Esophagus (tissue), 2 donors: ENCODE data around the gene CFAP300. TPM values are rescaled to one million over a fixed set of nuclear protein-coding genes. Genes with fewer than 3 reads are reported as not detected.
A peak's percentile ranks its signal among the peaks of the same experiment; 100 is the strongest.

Experiments used
- H3K27ac ChIP-seq, 2 donors: one replicate each; pipeline ENCODE4 v1.5.1; 2013; ENCODE audit warnings: low read depth in 2 of 2, mild to moderate bottlenecking in 2 of 2, inconsistent platforms in 1 of 2, low read length in 1 of 2, moderate library complexity in 1 of 2
- H3K27me3 ChIP-seq, 2 donors: one replicate each; pipeline ENCODE4 v1.6.1; 2013; ENCODE audit warnings: low read length in 2 of 2, control low read depth in 1 of 2, mild to moderate bottlenecking in 1 of 2; ENCODE audit not compliant: insufficient read depth in 2 of 2, control insufficient read depth in 1 of 2
- H3K36me3 ChIP-seq, 2 donors: one replicate each; pipeline ENCODE4 v1.6.1; 2013; ENCODE audit warnings: low read length in 1 of 2; ENCODE audit not compliant: control insufficient read depth in 2 of 2, insufficient read depth in 2 of 2
- H3K4me1 ChIP-seq, 2 donors: one replicate each; pipeline ENCODE4 v1.6.1; 2013; ENCODE audit warnings: low read length in 1 of 2; ENCODE audit not compliant: control insufficient read depth in 2 of 2, insufficient read depth in 2 of 2
- H3K4me3 ChIP-seq, 2 donors: one replicate each; pipeline ENCODE4 v1.5.1; 2013; ENCODE audit warnings: low read length in 2 of 2, mild to moderate bottlenecking in 2 of 2, low read depth in 1 of 2, moderate library complexity in 1 of 2
- H3K9me3 ChIP-seq, 2 donors: one replicate each; pipeline ENCODE4 v1.6.1; 2013; ENCODE audit warnings: mild to moderate bottlenecking in 2 of 2, low read depth in 1 of 2, low read length in 1 of 2, moderate library complexity in 1 of 2; ENCODE audit not compliant: control insufficient read depth in 2 of 2, insufficient read depth in 1 of 2
- WGBS, 2 donors: extraction: QIAGEN DNeasy Blood & Tissue Kit; methylation state at CpG; one replicate each; pipeline ENCODE4 v1.1.7; 2013; 5-methylcytosine and 5-hydroxymethylcytosine counted together
- polyA plus RNA-seq, 2 donors: library from polyadenylated mRNA; stranded (reverse); fragments of 200-250 nt; gene quantifications; one replicate each; pipeline ENCODE4 v1.2.3, GENCODE V29; 2013
- donor health status: healthy with polysubstance abuse.
- donor health status: Bipolar disorder and iron deficiency.

Gene CFAP300
- under 1 TPM; 0.63 to 0.68 TPM for polyA plus RNA-seq

DNA sequence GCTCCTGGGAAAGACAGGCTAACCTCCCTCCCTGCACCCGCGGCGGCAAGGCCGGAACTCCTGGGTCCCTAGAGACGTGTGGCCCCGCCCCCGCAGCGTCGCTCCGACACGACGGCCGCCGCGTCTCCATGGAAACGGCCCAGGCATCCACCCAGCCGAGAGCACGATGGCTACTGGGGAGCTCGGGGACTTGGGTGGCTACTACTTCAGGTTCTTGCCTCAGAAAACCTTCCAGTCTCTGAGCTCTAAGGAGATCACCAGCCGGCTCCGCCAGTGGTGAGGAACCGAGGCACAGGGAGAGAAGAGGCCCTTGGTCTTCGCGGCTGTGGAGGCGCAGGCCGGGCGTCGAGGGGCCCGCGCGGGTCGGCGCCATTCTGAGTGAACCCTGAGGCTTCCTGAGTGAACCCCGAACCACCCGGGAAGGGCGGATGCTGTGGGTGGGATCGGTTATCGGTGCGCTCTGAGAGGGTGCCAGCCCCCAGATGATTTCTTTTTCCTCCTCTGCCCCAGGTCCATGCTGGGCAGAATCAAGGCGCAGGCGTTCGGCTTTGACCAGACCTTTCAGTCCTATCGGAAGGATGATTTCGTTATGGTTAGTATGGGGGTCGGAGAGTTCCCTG is at the start of gene CFAP300:
TSS of gene CFAP300 (plus strand) at position 133 of the 620 bp plus-strand sequence. CDS start at position 167, 34 bp downstream.
- no peaks in the 10 kb centered on the region for H3K27me3 ChIP-seq
- WGBS, 2 donors, result 1 to 2% methylated on average over 45 of the region's 45 CpGs
- H3K27ac ChIP-seq, result peak within 1 kb of the TSS in 1 of 2 donors; percentile 5
- peaks cover 0 to 3% of the 10 kb centered on the region in 2 donors for H3K4me1 ChIP-seq
- no peaks in the 10 kb centered on the region for H3K9me3 ChIP-seq
- H3K4me3 ChIP-seq, result peak within 1 kb of the TSS; percentile 54 to 68
- no peaks in the 10 kb centered on the region for H3K36me3 ChIP-seq

DNA sequence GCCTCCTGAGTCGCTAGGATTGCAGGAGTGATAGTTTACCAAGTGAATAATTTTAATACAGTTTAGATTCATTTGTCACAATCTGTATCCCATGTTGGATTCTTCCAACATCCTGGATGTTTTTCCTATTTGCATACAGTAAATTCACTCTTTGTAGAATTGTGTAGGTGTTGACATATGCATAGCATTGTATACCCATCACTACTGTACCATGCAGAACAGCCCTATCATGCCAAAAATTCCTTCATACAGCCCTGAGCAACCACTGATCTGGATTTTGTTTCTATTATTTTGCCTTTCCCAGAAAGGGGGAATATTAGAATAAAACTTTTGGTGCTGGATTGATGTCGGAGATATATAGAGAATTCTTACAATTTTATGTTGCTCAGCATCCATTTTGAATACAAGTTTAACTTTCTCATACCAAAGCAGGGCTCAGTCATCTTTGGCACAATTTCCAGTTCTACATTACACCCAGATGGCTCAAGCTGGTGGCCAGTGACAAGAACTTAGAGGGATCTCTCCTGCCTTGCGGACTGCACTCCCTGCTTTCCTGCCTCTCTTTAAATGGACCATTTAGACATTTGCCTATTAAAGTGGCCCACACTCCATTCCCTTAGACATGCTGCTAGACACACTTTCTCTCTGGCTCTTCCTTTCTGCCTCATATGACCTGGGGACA is 45.4 kb upstream of the CFAP300 start:
- no peaks in the 10 kb centered on the region for H3K4me1 ChIP-seq
- H3K27me3 ChIP-seq, result no peaks in the 10 kb centered on the region
- no peaks in the 10 kb centered on the region for H3K36me3 ChIP-seq
- 94 to 96% methylated on average over 3 of the region's 3 CpGs for WGBS, 2 donors
- H3K27ac ChIP-seq, result no peak overlapping the region
- H3K4me3 ChIP-seq, result no peak overlapping the region
- H3K9me3 ChIP-seq, result no peaks in the 10 kb centered on the region

DNA sequence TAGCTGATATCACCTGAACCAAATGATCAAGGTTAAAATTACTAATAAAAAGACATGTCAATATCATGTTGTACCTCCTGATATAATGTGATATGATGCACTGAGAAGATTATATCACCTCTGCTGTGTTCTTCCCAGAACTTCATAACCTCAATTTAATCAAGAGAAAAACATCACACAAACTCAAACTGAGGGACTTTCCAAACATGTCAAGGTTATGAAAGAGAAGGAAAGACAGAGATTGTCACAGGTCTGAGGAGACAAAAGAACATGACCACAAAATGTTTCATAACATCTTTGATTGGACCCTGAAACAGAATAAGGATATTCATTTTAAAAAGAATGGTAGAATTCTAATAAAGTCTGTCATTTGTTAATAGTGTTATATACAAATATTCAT is 43.0 kb upstream of the CFAP300 start:
- H3K36me3 ChIP-seq, result no peaks in the 10 kb centered on the region
- no peaks in the 10 kb centered on the region for H3K4me1 ChIP-seq
- no peak overlapping the region for H3K27ac ChIP-seq
- no peaks in the 10 kb centered on the region for H3K9me3 ChIP-seq
- no peaks in the 10 kb centered on the region for H3K27me3 ChIP-seq
- H3K4me3 ChIP-seq, result no peak overlapping the region

DNA sequence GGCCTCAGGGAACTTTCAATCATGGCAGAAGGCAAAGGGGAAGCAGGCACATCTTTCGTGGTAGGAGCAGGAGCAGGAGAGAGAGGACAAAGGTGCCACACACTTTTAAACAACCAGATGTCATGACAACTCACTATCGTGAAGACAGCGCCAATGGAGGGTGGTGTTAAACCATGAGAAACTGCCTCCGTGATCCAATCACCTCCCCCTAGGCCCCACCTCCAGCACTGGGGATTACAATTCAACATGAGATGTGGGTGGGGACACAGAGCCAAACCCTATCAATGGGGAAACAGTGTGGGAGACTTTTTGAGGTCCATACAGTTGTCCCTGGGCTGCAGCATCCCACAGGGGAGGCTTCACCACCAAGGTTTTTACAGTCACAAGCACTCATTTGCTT is 41.9 kb upstream of the CFAP300 start:
- H3K27ac ChIP-seq, result no peak overlapping the region
- no peaks in the 10 kb centered on the region for H3K36me3 ChIP-seq
- no peaks in the 10 kb centered on the region for H3K4me1 ChIP-seq
- no peak overlapping the region for H3K4me3 ChIP-seq
- H3K9me3 ChIP-seq, result no peaks in the 10 kb centered on the region
- H3K27me3 ChIP-seq, result no peaks in the 10 kb centered on the region
- WGBS, 2 donors, result 82% methylated on average over 4 of the region's 4 CpGs

DNA sequence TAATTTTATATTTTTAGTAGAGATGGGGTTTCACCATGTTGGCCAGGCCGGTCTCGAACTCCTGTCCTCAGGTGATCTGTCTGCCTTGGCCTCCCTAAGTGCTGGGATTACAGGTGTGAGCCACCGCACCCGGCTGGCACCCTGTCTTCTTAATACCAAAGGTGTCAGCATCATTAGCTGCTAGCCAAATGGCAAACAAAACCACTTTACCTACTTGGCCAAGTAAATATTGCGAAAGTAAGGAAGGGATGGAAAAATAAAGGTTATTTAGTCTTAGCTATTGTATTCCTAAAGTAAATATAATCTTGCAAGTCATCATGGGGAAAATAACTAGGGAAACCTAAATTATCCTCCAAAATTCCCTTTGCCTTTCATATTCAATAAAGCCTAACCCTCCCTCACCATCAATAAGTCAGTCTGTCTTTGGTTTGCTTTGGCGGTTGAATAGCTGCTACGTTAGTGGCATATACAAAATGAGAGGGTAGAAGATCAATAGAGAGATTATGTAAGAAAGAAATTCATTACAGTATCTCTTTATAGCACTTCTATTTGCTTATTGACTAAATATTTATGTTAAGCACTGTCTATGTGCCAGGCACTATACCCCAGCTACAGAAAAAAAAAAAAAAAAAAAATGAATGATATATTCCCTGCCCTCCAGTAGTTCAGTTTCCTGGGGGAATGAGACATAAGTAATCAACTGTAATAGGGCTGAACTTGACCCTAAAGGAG is 40.2 kb upstream of the CFAP300 start:
- WGBS, 2 donors, result 77 to 80% methylated on average over 7 of the region's 7 CpGs
- H3K36me3 ChIP-seq, result no peaks in the 10 kb centered on the region
- H3K4me1 ChIP-seq, result peaks cover 0 to 2% of the 10 kb centered on the region in 2 donors
- no peak overlapping the region for H3K4me3 ChIP-seq
- no peak overlapping the region for H3K27ac ChIP-seq
- H3K27me3 ChIP-seq, result no peaks in the 10 kb centered on the region
- no peaks in the 10 kb centered on the region for H3K9me3 ChIP-seq

DNA sequence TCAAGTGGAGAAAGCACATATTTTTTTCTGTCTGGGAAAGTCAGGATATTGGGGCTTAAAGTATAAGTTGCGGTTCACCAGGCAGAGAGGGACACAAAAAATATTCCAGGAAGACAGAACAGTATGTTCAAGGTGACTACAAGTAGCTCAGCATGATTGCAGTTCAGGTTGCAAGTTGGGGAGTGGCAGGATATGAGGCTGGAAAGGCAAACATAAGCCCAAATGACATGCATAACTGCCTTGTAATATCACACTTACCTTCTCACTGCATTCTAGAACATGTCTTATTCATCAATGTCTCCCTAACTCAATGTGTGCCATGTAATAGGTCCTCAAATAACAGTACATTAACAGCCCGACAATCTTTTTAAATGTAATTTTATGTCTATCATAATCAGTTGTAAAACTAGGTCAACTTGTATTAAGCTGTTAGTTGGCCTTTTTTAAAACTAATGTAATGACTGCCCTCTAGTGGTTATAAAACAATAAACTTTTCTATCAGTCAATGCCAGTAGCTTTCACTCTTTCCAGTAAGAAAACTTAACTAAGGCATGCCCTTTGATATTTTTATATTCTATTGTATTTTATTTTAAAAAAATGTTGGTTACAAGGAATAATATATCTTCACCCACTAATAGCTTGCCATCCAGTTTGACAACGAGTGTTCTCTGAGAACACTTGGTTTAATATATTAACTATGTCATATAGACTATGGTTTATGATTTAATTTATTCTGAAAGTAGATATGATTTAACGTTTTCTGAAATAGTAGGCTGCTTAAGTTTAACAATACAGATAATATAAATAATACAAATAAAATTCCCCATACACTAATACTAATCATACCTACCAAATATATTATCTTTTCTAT is 39.4 kb upstream of the CFAP300 start:
- Histone ChIP-seq H3K9me3 (no peaks in the 10 kb centered on the region), H3K4me1 (peaks cover 0 to 2% of the 10 kb centered on the region in 2 donors), H3K36me3 (no peaks in the 10 kb centered on the region), H3K27me3 (no peaks in the 10 kb centered on the region), H3K4me3 (no peak overlapping the region), H3K27ac (no peak overlapping the region)
- WGBS, 2 donors, result 23 to 25% methylated on average over 4 of the region's 4 CpGs

DNA sequence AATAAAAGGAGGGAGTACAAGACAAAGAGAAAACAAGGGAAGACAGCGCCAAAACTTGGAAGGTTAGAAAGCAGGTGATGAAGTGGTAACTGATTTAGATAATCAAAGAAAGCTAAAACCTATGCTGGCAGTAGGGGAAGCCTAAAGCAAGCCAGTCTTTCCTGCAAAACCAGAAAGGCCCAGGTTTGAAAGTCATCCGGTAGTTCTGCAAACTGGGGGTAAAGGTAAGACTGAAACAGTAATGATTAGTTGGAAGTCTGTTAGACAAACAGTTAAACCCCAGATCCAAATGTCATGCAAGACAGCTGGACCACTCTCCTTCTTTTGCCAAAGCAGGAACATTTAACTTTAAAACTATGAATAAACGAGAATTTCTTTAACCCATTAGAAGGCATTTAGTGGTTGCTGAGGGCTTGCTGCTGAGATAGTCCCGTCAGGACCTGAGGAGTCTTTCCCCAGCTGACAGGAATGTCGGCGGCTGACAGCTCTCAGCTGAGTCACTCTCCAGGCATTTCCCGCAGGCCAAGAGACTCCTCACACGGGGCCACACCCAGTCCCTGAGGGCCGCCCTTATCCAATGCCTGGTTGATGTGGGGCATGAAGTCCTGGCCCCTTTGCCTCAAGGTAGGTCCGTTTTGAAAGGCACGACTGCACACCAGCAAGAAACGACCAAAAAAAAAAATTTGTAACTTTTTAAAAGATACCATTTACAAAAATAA is 36.3 kb upstream of the CFAP300 start:
- Histone ChIP-seq H3K9me3 (no peaks in the 10 kb centered on the region), H3K4me3 (no peak overlapping the region), H3K27ac (peak overlapping the region in 1 of 2 donors; percentile 3), H3K4me1 (peaks cover 0 to 2% of the 10 kb centered on the region in 2 donors), H3K27me3 (no peaks in the 10 kb centered on the region), H3K36me3 (no peaks in the 10 kb centered on the region)
- 15 to 17% methylated on average over 12 of the region's 12 CpGs for WGBS, 2 donors

DNA sequence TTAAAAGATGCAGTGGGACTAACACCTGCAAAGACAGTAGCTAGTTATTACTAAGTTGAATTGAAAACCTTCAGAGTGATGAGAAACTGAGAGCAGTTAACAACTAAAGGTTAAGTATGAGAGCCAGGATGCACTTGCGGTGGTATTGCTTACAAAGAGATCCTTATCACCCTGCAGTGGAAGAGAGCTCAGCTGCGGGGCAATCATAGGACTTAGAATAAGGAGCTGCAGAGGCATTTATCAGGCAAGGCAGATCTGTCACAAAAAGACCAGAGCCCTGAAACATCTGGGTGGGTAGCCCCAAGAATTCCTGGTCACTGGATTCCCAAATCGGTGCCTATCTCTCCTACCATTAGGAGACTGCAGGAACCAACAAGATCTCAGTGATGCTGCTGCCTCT is 34.3 kb upstream of the CFAP300 start:
- H3K27me3 ChIP-seq, result no peaks in the 10 kb centered on the region
- 75 to 78% methylated on average over 3 of the region's 3 CpGs for WGBS, 2 donors
- no peaks in the 10 kb centered on the region for H3K36me3 ChIP-seq
- H3K9me3 ChIP-seq, result no peaks in the 10 kb centered on the region
- no peak overlapping the region for H3K27ac ChIP-seq
- H3K4me1 ChIP-seq, result peaks cover 0 to 2% of the 10 kb centered on the region in 2 donors
- no peak overlapping the region for H3K4me3 ChIP-seq

DNA sequence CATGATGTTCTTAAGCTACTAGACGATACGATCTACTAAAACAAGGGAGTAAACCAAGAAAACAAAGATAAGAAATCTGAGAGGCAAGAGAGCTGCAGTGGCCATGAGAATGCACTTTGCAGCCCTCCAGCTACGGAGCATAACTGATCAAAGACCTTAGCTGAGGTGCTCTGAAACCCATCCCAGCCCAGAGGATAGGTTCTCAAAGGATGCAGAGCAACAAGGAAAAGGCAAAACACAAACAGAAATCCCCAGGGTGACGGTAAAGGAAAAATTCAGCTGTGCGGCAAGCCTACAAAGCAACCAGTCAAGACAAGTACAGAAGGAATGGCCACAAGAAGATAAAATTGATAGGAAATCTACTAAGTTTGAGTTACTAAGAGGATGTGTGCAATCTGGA is 32.5 kb upstream of the CFAP300 start:
- 87 to 88% methylated on average over 5 of the region's 5 CpGs for WGBS, 2 donors
- no peaks in the 10 kb centered on the region for H3K27me3 ChIP-seq
- peaks cover 0 to 2% of the 10 kb centered on the region in 2 donors for H3K4me1 ChIP-seq
- no peak overlapping the region for H3K4me3 ChIP-seq
- no peaks in the 10 kb centered on the region for H3K9me3 ChIP-seq
- H3K27ac ChIP-seq, result no peak overlapping the region
- no peaks in the 10 kb centered on the region for H3K36me3 ChIP-seq
